ENCODE data around the gene GPLD1. TPM values are rescaled to one million over a fixed set of nuclear protein-coding genes. Genes with fewer than 3 reads are reported as not detected.

Gene GPLD1
- total and polyA plus RNA-seq, 4 donors = 15.5 to 62.0 (median 22.2) TPM

DNA sequence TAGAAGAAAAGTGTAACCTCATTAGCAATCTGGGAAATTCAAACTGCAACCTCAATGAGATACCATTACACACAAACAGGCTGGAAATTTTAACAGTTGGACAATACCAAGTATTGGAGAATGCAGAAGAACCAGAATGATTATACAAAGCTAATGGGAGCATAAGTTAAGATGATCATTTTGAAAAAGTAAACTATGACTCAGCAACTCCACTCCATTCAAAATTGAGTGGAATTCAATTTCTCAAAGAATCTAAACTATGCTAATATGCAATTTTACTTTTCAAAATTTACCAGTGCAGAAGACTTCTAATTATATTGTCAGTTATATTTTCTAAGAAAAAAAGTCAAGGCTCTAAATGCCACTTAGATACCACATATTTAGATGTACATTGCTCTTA lies 17.2 kb downstream of the GPLD1 start:
- no peaks in the 10 kb centered on the region for H3K27me3 ChIP-seq (ENCODE audit: control insufficient read depth in 4 of 4, insufficient read depth in 4 of 4, low read length in 3 of 4)
- H3K4me1 ChIP-seq (ENCODE audit: control insufficient read depth in 4 of 4, insufficient read depth in 4 of 4, low read length in 3 of 4) = no peaks in the 10 kb centered on the region
- TF ChIP-seq HNF4A (conservative IDR thresholded peaks at IDR 0.05) = no peak
- TF ChIP-seq, protein P1, sequence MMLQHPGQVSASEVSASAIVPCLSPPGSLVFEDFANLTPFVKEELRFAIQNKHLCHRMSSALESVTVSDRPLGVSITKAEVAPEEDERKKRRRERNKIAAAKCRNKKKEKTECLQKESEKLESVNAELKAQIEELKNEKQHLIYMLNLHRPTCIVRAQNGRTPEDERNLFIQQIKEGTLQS (IDR thresholded peaks at IDR 0.05) = no peak
- TF ChIP-seq, protein P2, sequence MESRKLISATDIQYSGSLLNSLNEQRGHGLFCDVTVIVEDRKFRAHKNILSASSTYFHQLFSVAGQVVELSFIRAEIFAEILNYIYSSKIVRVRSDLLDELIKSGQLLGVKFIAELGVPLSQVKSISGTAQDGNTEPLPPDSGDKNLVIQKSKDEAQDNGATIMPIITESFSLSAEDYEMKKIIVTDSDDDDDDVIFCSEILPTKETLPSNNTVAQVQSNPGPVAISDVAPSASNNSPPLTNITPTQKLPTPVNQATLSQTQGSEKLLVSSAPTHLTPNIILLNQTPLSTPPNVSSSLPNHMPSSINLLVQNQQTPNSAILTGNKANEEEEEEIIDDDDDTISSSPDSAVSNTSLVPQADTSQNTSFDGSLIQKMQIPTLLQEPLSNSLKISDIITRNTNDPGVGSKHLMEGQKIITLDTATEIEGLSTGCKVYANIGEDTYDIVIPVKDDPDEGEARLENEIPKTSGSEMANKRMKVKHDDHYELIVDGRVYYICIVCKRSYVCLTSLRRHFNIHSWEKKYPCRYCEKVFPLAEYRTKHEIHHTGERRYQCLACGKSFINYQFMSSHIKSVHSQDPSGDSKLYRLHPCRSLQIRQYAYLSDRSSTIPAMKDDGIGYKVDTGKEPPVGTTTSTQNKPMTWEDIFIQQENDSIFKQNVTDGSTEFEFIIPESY (IDR thresholded peaks at IDR 0.05) = no peak
- TF ChIP-seq, protein P3, sequence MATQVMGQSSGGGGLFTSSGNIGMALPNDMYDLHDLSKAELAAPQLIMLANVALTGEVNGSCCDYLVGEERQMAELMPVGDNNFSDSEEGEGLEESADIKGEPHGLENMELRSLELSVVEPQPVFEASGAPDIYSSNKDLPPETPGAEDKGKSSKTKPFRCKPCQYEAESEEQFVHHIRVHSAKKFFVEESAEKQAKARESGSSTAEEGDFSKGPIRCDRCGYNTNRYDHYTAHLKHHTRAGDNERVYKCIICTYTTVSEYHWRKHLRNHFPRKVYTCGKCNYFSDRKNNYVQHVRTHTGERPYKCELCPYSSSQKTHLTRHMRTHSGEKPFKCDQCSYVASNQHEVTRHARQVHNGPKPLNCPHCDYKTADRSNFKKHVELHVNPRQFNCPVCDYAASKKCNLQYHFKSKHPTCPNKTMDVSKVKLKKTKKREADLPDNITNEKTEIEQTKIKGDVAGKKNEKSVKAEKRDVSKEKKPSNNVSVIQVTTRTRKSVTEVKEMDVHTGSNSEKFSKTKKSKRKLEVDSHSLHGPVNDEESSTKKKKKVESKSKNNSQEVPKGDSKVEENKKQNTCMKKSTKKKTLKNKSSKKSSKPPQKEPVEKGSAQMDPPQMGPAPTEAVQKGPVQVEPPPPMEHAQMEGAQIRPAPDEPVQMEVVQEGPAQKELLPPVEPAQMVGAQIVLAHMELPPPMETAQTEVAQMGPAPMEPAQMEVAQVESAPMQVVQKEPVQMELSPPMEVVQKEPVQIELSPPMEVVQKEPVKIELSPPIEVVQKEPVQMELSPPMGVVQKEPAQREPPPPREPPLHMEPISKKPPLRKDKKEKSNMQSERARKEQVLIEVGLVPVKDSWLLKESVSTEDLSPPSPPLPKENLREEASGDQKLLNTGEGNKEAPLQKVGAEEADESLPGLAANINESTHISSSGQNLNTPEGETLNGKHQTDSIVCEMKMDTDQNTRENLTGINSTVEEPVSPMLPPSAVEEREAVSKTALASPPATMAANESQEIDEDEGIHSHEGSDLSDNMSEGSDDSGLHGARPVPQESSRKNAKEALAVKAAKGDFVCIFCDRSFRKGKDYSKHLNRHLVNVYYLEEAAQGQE (IDR thresholded peaks at IDR 0.05) = no peak
- TF ChIP-seq NR2F2 (IDR thresholded peaks at IDR 0.05) = no peak
- TF ChIP-seq, protein P4, sequence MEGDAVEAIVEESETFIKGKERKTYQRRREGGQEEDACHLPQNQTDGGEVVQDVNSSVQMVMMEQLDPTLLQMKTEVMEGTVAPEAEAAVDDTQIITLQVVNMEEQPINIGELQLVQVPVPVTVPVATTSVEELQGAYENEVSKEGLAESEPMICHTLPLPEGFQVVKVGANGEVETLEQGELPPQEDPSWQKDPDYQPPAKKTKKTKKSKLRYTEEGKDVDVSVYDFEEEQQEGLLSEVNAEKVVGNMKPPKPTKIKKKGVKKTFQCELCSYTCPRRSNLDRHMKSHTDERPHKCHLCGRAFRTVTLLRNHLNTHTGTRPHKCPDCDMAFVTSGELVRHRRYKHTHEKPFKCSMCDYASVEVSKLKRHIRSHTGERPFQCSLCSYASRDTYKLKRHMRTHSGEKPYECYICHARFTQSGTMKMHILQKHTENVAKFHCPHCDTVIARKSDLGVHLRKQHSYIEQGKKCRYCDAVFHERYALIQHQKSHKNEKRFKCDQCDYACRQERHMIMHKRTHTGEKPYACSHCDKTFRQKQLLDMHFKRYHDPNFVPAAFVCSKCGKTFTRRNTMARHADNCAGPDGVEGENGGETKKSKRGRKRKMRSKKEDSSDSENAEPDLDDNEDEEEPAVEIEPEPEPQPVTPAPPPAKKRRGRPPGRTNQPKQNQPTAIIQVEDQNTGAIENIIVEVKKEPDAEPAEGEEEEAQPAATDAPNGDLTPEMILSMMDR (IDR thresholded peaks at IDR 0.05; ENCODE audit: low read depth, low read length, missing input control) = no peak
- no peak for TF ChIP-seq GABPA (IDR thresholded peaks at IDR 0.05 in 1 of 2, conservative IDR thresholded peaks at IDR 0.05 in 1 of 2)
- no peak for TF ChIP-seq YY1 (IDR thresholded peaks at IDR 0.05)
- no peak for TF ChIP-seq JUND (IDR thresholded peaks at IDR 0.05)
- no peak for TF ChIP-seq HNF4G (IDR thresholded peaks at IDR 0.05)
- no peak for TF ChIP-seq RXRA (IDR thresholded peaks at IDR 0.05)
- no peak for TF ChIP-seq RAD21 (IDR thresholded peaks at IDR 0.05)
- TF ChIP-seq SP1 (IDR thresholded peaks at IDR 0.05) = no peak
- TF ChIP-seq EGR1 (IDR thresholded peaks at IDR 0.05; ENCODE audit: low read depth in 2 of 2) = no peak
- TF ChIP-seq, protein P5, sequence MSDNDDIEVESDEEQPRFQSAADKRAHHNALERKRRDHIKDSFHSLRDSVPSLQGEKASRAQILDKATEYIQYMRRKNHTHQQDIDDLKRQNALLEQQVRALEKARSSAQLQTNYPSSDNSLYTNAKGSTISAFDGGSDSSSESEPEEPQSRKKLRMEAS (IDR thresholded peaks at IDR 0.05) = no peak
- no peak for TF ChIP-seq FOXA1 (IDR thresholded peaks at IDR 0.05)
- no peak for TF ChIP-seq TAF1 (conservative IDR thresholded peaks at IDR 0.05)
- no peak overlapping the region for H3K9ac ChIP-seq (ENCODE audit: low read depth in 1 of 2, low read length in 2 of 2)
- peaks cover 2 to 28% (median 12%) of the 10 kb centered on the region in 4 donors for H3K36me3 ChIP-seq (ENCODE audit: control insufficient read depth in 4 of 4, insufficient read depth in 3 of 4, low read depth in 1 of 4, low read length in 3 of 4)
- H3K27ac ChIP-seq (ENCODE audit: low read depth in 1 of 2, low read length in 2 of 2) = no peak overlapping the region
- no peak for DNase-seq (ENCODE audit: low spot score)
- no peaks in the 10 kb centered on the region for H3K9me3 ChIP-seq (ENCODE audit: control insufficient read depth in 4 of 4, low read length in 3 of 4)
- H3K4me3 ChIP-seq (ENCODE audit: low read depth in 1 of 3, low read length in 3 of 3) = no peak overlapping the region

DNA sequence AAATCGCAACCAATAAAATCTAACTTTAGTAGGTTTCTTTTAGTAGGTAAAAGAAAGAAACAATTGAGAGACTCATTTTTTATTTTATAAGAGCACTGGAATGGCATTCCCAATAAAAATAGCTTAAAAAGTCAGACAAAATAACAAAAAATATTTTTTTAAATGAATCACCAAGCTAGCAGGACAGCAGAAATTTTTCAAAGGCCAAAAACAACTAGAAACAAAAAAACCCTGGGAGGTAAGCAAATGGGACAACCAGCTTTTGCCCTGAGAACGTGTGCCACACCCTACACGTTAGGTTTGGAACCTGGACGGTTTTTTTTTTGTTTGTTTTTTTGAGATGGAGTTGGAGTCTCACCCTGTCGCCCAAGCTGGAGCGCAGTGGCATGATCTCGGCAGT lies 19.6 kb downstream of the GPLD1 start:
- no peak overlapping the region for H3K27ac ChIP-seq (ENCODE audit: low read depth in 1 of 2, low read length in 2 of 2)
- H3K9me3 ChIP-seq (ENCODE audit: control insufficient read depth in 4 of 4, low read length in 3 of 4) = no peaks in the 10 kb centered on the region
- DNase-seq (ENCODE audit: low spot score) = no peak
- H3K4me1 ChIP-seq (ENCODE audit: control insufficient read depth in 4 of 4, insufficient read depth in 4 of 4, low read length in 3 of 4) = no peaks in the 10 kb centered on the region
- 86% methylated on average over 7 of the region's 7 CpGs for WGBS
- no peak overlapping the region for H3K4me3 ChIP-seq (ENCODE audit: low read depth in 1 of 3, low read length in 3 of 3)
- H3K9ac ChIP-seq (ENCODE audit: low read depth in 1 of 2, low read length in 2 of 2) = no peak overlapping the region
- no peak for TF ChIP-seq EGR1 (IDR thresholded peaks at IDR 0.05; ENCODE audit: low read depth in 2 of 2)
- TF ChIP-seq, protein P2 (IDR thresholded peaks at IDR 0.05) = no peak
- TF ChIP-seq TAF1 (conservative IDR thresholded peaks at IDR 0.05) = no peak
- TF ChIP-seq, protein P4 (IDR thresholded peaks at IDR 0.05; ENCODE audit: low read depth, low read length, missing input control) = no peak
- no peak for TF ChIP-seq RXRA (IDR thresholded peaks at IDR 0.05)
- peaks cover 5 to 20% (median 15%) of the 10 kb centered on the region in 4 donors for H3K36me3 ChIP-seq (ENCODE audit: control insufficient read depth in 4 of 4, insufficient read depth in 3 of 4, low read depth in 1 of 4, low read length in 3 of 4)
- no peaks in the 10 kb centered on the region for H3K27me3 ChIP-seq (ENCODE audit: control insufficient read depth in 4 of 4, insufficient read depth in 4 of 4, low read length in 3 of 4)
